Endothelial cell of umbilical vein (primary cell): Measurements from ENCODE around the gene ANKZF1. TPM values are rescaled to one million over a fixed set of nuclear protein-coding genes. Genes with fewer than 3 reads are reported as not detected.
"Not testable (repeated sequence)": the region's sequence is repeated elsewhere in the genome, so short reads cannot be mapped to it uniquely, and the experiment has no call there.

Experiments
- BruUV-seq: library from RNA; stranded (reverse); fragments of 400-500 nt; replicated peaks from 2 replicates; lab custom pipeline; 2021; lab: Mats Ljungman, UMichigan
- CTCF ChIA-PET: fragments of 300-600, 350-600 bp; sonication (Branson Sonifier 250); formaldehyde crosslinking; loops from one replicate; lab custom pipeline; 2021; ENCODE audit warnings: antibody characterized with exemption, inconsistent platforms; lab: Charles Lee
- POLR2A ChIA-PET: fragments of 300-600, 350-600 bp; sonication (Branson Sonifier 250); formaldehyde crosslinking; loops from one replicate; lab custom pipeline; 2021; ENCODE audit warnings: antibody characterized with exemption, inconsistent platforms; lab: Charles Lee
- DNase-seq: peaks from one replicate; pipeline ENCODE4 v3.0.0-alpha.2; 2011; ENCODE audit warnings: low read depth, low spot score
- FAIRE-seq: peaks from 2 replicates; lab custom pipeline; 2011; peaks lifted over from hg19 to GRCh38; lab: Jason Lieb, UNC
- H2AFZ ChIP-seq: 2 replicates; pipeline ENCODE4 v1.6.0; 2012; ENCODE audit warnings: low read depth, low read length, control low read depth, inconsistent platforms
- H3K27ac ChIP-seq: 2 replicates; pipeline ENCODE4 v1.5.1; 2011; ENCODE audit warnings: low read depth, mild to moderate bottlenecking, control low read depth, low read length, moderate library complexity; ENCODE audit not compliant: insufficient read depth
- H3K27me3 ChIP-seq, 2 experiments: 2 replicates each; pipeline versions ENCODE4 v1.6.0 to v1.6.1; 2011; ENCODE audit warnings: low read length in 2 of 2, mixed read lengths in 1 of 2; ENCODE audit not compliant: control insufficient read depth in 2 of 2, insufficient read depth in 2 of 2
- H3K36me3 ChIP-seq, 2 experiments: 2 replicates in 1 of 2; 3 replicates in 1 of 2; pipeline ENCODE4 v1.5.1; 2011; ENCODE audit warnings: low read length in 2 of 2, mild to moderate bottlenecking in 1 of 2, moderate library complexity in 1 of 2; ENCODE audit not compliant: control insufficient read depth in 2 of 2, insufficient read depth in 2 of 2; ENCODE audit errors: extremely low read depth in 1 of 2
- H3K4me1 ChIP-seq: 3 replicates; pipeline ENCODE4 v1.5.1; 2011; ENCODE audit warnings: mild to moderate bottlenecking, low read length; ENCODE audit not compliant: control insufficient read depth, insufficient read depth; ENCODE audit errors: extremely low read depth
- H3K4me2 ChIP-seq: 2 replicates; pipeline ENCODE4 v1.6.1; 2011; ENCODE audit warnings: low read length, control low read depth, mixed read lengths; ENCODE audit not compliant: insufficient read depth
- H3K4me3 ChIP-seq, 3 experiments: fragments of 200-600 bp in 1 of 3; sonication (generic), shearing (Covaris generic) in 1 of 3; replicated peaks in 1 of 3; 2 replicates each; pipeline ENCODE4 v1.5.1; 2011 to 2016; ENCODE audit warnings: control low read depth in 3 of 3, low read length in 3 of 3, mild to moderate bottlenecking in 2 of 3, inconsistent platforms in 1 of 3, low read depth in 1 of 3, moderate library complexity in 1 of 3; ENCODE audit not compliant: insufficient read depth in 1 of 3
- H3K79me2 ChIP-seq: 2 replicates; pipeline ENCODE4 v1.6.0; 2012; ENCODE audit warnings: low read length, inconsistent platforms; ENCODE audit not compliant: control insufficient read depth, insufficient read depth
- H3K9ac ChIP-seq: replicated peaks from 2 replicates; pipeline ENCODE3; 2011; ENCODE audit warnings: low read length, control low read depth; ENCODE audit not compliant: insufficient read depth; ENCODE audit errors: extremely low read depth
- H3K9me1 ChIP-seq: replicated peaks from 3 replicates; pipeline ENCODE4 v1.6.0; 2011; ENCODE audit warnings: mild to moderate bottlenecking, low read length; ENCODE audit not compliant: control insufficient read depth, insufficient read depth; ENCODE audit errors: extremely low read depth
- H3K9me3 ChIP-seq: replicated peaks from 2 replicates; pipeline ENCODE4 v1.5.1; 2012; ENCODE audit warnings: low read length, inconsistent platforms; ENCODE audit not compliant: control insufficient read depth, insufficient read depth
- H4K20me1 ChIP-seq: replicated peaks from 2 replicates; pipeline ENCODE3; 2011; ENCODE audit warnings: mild to moderate bottlenecking, low read length; ENCODE audit not compliant: control insufficient read depth, insufficient read depth; ENCODE audit errors: extremely low read depth
- CTCF ChIP-seq, 2 donors: IDR thresholded peaks; 1 replicate in 1 of 2; 2 replicates in 1 of 2; pipeline ENCODE4 v1.5.1; 2011; ENCODE audit warnings: low read length in 2 of 2, mild to moderate bottlenecking in 2 of 2, moderate library complexity in 2 of 2, control low read depth in 1 of 2, inconsistent platforms in 1 of 2, low read depth in 1 of 2; ENCODE audit not compliant: insufficient read depth in 1 of 2; ENCODE audit errors: extremely low read depth in 1 of 2
- EZH2 ChIP-seq: IDR thresholded peaks from 2 replicates; pipeline ENCODE4 v1.6.1; 2012; ENCODE audit warnings: borderline replicate concordance, low read depth, mild to moderate bottlenecking, moderate library complexity, low read length, inconsistent platforms; ENCODE audit not compliant: severe bottlenecking
- FOS ChIP-seq: IDR thresholded peaks from 2 replicates; pipeline ENCODE4 v1.6.1; 2011; ENCODE audit warnings: mild to moderate bottlenecking, low read length, moderate library complexity, borderline replicate concordance; ENCODE audit not compliant: insufficient read depth
- GATA2 ChIP-seq: IDR thresholded peaks from 2 replicates; pipeline ENCODE4 v1.7.0; 2011; ENCODE audit warnings: low read depth, mild to moderate bottlenecking, moderate library complexity, mixed read lengths, low read length; ENCODE audit not compliant: insufficient read length, insufficient read depth
- JUN ChIP-seq: IDR thresholded peaks from 2 replicates; pipeline ENCODE4 v1.6.1; 2011; ENCODE audit warnings: borderline replicate concordance, low read depth; ENCODE audit not compliant: insufficient read length, insufficient read depth
- MAX ChIP-seq: IDR thresholded peaks from 2 replicates; pipeline ENCODE4 v1.6.1; 2011; ENCODE audit not compliant: insufficient read depth, insufficient read length
- MYC ChIP-seq: IDR thresholded peaks from one replicate; pipeline ENCODE4 v1.6.1; 2011; ENCODE audit warnings: mild to moderate bottlenecking, low read depth, low read length
- POLR2A ChIP-seq: IDR thresholded peaks from 2 replicates; pipeline ENCODE4 v1.6.1; 2012; ENCODE audit warnings: low read depth, mild to moderate bottlenecking, control low read depth, low read length
- POLR2AphosphoS5 ChIP-seq: IDR thresholded peaks from 2 replicates; pipeline ENCODE4 v1.6.1; 2012; ENCODE audit warnings: low read depth, mild to moderate bottlenecking, control low read depth, low read length, moderate library complexity; ENCODE audit not compliant: insufficient read depth
- dilution Hi-C: fragments of 300-500 bp; cut with MboI; formaldehyde crosslinking; loops from one replicate; pipeline ENCODE4 v1.15.0; 2019; ENCODE audit warnings: low sequenced_read_pairs; ENCODE audit not compliant: extremely low pct_ligation_motif_present
- intact Hi-C: fragments of 100-400 bp; cut with micrococcal nuclease; formaldehyde crosslinking; loops from one replicate; pipeline ENCODE4 v1.10.0; 2022
- polyA plus RNA-seq, 4 experiments: library from polyadenylated mRNA; depleted of rRNA in 3 of 4; stranded (reverse) in 3 of 4; unstranded in 1 of 4; fragments of >200 nt; gene quantifications; 2 replicates each; pipeline versions ENCODE4 v1.2.1 to v1.2.3, GENCODE V29; 2011 to 2012; ENCODE audit warnings: missing spikeins in 1 of 4
- total RNA-seq: library from RNA; stranded (reverse); gene quantifications from 2 replicates; pipeline ENCODE4 v1.2.3, GENCODE V29; 2021

ANKZF1 gene
- total and polyA plus RNA-seq, 2 donors (not counting 3 experiments of a cell fraction or from before 2014, with no cell fraction given), result 26.5 to 36.2 TPM

DNA sequence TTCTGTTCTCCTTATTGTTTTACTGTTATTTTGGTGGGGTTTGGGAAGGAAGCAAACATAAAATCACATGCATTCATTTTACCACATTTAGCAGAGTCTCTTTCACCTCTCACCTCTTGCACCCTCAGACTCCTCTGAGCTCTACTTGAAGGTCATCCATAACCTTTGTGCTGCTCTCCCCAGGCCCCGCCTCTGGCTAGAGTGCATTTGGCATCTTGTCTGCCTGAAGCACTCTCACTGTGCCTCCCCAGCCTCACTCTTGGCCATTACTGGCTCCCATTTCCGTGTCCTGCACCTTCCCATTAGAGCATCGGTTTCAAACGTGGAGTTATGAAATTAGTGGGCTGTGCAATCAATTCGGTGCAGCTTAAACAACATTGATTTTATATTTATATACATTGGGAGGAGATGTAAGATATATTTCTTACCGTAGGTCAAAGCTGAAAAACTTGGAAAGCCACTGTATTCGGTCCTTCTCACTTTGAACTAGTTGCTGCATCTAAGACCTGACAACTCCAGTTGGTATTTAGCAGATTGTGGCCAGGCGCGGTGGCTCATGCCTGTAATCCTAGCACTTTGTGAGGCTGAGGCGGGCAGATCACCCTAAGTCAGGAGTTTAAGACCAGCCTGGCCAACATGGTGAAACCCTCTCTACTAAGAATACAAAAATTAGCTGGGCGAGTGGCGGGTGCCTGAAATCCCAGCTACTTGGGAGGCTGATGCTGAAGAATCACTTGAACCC is 30.0 kb upstream of the ANKZF1 start:
- Histone ChIP-seq H3K9ac (no peak overlapping the region), H2AFZ (no peak overlapping the region), H4K20me1 (no peaks in the 10 kb centered on the region), H3K4me1 (no peaks in the 10 kb centered on the region), H3K27me3 (peaks cover 2 to 5% of the 10 kb centered on the region in 2 experiments), H3K4me2 (no peak overlapping the region), H3K9me3 (no peaks in the 10 kb centered on the region), H3K27ac (no peak overlapping the region), H3K36me3 (no peaks in the 10 kb centered on the region), H3K9me1 (no peaks in the 10 kb centered on the region), H3K4me3 (no peak overlapping the region), H3K79me2 (no peaks in the 10 kb centered on the region)
- DNase-seq (no peak), FAIRE-seq (no peak)
- ChIA-PET POLR2A (no interaction called here), CTCF (interaction anchor here (1.5 kb wide), 1 partner anchor 10 kb away, joined by 6 read pairs; no protein-coding TSS in a partner anchor)
- TF ChIP-seq GATA2 (no peak), EZH2 (no peak), CTCF (IDR thresholded peaks at IDR 0.05; ENCODE audit: extremely low read depth in 1 of 2, insufficient read depth in 1 of 2, low read depth in 1 of 2, low read length in 2 of 2) (no peak), MYC (no peak), JUN (no peak), POLR2A (no peak), POLR2AphosphoS5 (no peak), FOS (no peak), MAX (no peak)
- dilution Hi-C loops (no loop called here), intact Hi-C loops (no loop called here)
- BruUV-seq, result no TSS peak

DNA sequence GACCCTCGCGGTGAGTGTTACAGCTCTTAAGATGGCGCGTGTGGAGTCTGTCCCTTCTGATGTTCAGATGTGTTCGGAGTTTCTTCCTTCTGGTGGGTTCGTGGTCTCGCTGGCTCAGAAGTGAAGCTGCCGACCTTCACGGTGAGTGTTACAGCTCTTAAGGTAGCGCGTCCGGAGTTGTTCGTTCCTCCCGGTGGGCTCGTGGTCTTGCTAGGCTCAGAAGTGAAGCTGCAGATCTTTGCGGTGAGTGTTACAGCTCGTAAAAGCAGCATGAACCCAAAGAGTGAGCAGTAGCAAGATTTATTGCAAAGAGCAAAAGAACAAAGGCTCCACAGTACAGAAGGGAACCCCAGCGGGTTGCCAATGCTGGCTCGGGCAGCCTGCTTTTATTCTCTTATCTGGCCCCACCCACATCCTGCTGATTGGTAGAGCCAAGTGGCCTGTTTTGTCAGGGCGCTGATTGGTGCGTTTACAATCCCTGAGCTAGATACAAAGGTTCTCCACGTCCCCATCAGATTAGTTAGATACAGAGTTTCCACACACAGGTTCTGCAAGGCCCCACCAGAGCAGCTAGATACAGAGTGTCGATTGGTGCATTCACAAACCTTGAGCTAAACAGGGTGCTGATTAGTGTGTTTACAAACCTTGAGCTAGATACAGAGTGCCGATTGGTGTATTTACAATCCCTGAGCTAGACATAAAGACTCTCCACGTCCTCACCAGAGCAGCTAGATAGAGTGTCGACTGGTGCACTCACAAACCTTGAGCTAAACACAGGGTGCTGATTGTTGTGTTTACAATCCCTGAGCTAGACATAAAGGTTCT is 28.9 kb upstream of the ANKZF1 start:
- BruUV-seq, DNase-seq, H2AFZ ChIP-seq, intact Hi-C loops, H3K79me2 ChIP-seq, CTCF ChIA-PET, H3K9me3 ChIP-seq, H3K27me3 ChIP-seq, FAIRE-seq, H3K9me1 ChIP-seq, dilution Hi-C loops, H3K4me2 ChIP-seq, H3K36me3 ChIP-seq, H3K4me1 ChIP-seq, H3K4me3 ChIP-seq, H3K27ac ChIP-seq, H4K20me1 ChIP-seq, POLR2A ChIA-PET, H3K9ac ChIP-seq: not testable (repeated sequence)
